HuH-7 (cell line): ENCODE measurements around the gene KIAA1671.
A peak's percentile ranks its signal among the peaks of the same experiment; 100 is the strongest.

Experiments
- DNase-seq: peaks from one replicate; pipeline ENCODE4 v3.0.0; 2011; ENCODE audit warnings: low spot score

Gene KIAA1671

GRCh38 chr22:25146307-25146706 lies 193.8 kb downstream of the KIAA1671 start:
- DNase-seq: no peak

GRCh38 chr22:25146906-25147641 lies 194.6 kb downstream of the KIAA1671 start:
- no peak for DNase-seq

- DNase-seq: no peak
Measured at GRCh38 chr22:25147642-25147928, 195.1 kb downstream of the KIAA1671 start.

GRCh38 chr22:25148149-25148691 lies 195.7 kb downstream of the KIAA1671 start:
- no peak for DNase-seq

- no peak for DNase-seq
Measured at GRCh38 chr22:25149014-25149413, 196.5 kb downstream of the KIAA1671 start.

- peak; percentile 56 for DNase-seq
Measured at GRCh38 chr22:25153961-25154666, 201.6 kb downstream of the KIAA1671 start.

- no peak for DNase-seq
Measured at GRCh38 chr22:25154667-25154999, 202.1 kb downstream of the KIAA1671 start.

GRCh38 chr22:25156736-25157135 lies 204.2 kb downstream of the KIAA1671 start:
- no peak for DNase-seq

- DNase-seq: no peak
Measured at GRCh38 chr22:25159028-25159427, 206.5 kb downstream of the KIAA1671 start.

GRCh38 chr22:25160120-25160996 lies 207.8 kb downstream of the KIAA1671 start:
- no peak for DNase-seq

GRCh38 chr22:25161017-25161915 lies 208.8 kb downstream of the KIAA1671 start:
- no peak for DNase-seq

- DNase-seq: no peak
Measured at GRCh38 chr22:25161916-25162530, 209.5 kb downstream of the KIAA1671 start.

- no peak for DNase-seq
Measured at GRCh38 chr22:25162561-25162960, 210.0 kb downstream of the KIAA1671 start.

- no peak for DNase-seq
Measured at GRCh38 chr22:25165785-25166184, 213.3 kb downstream of the KIAA1671 start.

- no peak for DNase-seq
Measured at GRCh38 chr22:25166266-25167040, 213.9 kb downstream of the KIAA1671 start.

- no peak for DNase-seq
Measured at GRCh38 chr22:25167082-25167481, 214.6 kb downstream of the KIAA1671 start.

- no peak for DNase-seq
Measured at GRCh38 chr22:25167834-25168601, 215.5 kb downstream of the KIAA1671 start.

GRCh38 chr22:25169278-25170031 lies 216.9 kb downstream of the KIAA1671 start:
- no peak for DNase-seq
